ENCODE results near the gene FAM168A.

DNA sequence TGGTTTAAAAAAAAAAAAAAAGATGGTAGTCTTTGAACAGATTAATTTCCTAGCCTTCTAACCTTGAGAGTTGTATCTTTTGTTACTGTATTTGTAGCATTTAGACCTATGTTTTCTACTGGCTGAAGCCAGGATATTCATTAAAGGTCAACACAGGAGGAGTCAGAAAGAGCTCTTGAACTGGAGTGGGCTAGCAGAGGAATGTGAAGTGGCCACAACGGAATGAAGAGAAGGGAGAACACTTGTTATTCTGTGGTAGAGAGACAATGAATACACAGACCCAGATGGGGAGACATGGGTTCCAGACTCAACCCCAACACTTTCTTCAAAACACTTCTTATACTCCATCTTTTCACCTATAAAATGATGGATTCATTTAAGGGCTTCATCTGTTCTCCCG lies 133.6 kb downstream of the FAM168A start:
- TF ChIP-seq, protein P1, sequence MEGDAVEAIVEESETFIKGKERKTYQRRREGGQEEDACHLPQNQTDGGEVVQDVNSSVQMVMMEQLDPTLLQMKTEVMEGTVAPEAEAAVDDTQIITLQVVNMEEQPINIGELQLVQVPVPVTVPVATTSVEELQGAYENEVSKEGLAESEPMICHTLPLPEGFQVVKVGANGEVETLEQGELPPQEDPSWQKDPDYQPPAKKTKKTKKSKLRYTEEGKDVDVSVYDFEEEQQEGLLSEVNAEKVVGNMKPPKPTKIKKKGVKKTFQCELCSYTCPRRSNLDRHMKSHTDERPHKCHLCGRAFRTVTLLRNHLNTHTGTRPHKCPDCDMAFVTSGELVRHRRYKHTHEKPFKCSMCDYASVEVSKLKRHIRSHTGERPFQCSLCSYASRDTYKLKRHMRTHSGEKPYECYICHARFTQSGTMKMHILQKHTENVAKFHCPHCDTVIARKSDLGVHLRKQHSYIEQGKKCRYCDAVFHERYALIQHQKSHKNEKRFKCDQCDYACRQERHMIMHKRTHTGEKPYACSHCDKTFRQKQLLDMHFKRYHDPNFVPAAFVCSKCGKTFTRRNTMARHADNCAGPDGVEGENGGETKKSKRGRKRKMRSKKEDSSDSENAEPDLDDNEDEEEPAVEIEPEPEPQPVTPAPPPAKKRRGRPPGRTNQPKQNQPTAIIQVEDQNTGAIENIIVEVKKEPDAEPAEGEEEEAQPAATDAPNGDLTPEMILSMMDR (IDR thresholded peaks at IDR 0.05) = no peak
- TF ChIP-seq POLR2A (IDR thresholded peaks at IDR 0.05) (no peak), EP300 (IDR thresholded peaks at IDR 0.05) (no peak), POLR2AphosphoS5 (IDR thresholded peaks at IDR 0.05) (no peak)
